Measurements from ENCODE around the gene SLC35E3. TPM values are rescaled to one million over a fixed set of nuclear protein-coding genes. Genes with fewer than 3 reads are reported as not detected.
"Not testable (repeated sequence)": the region's sequence is repeated elsewhere in the genome, so short reads cannot be mapped to it uniquely, and the experiment has no call there.

SLC35E3 gene
- total RNA-seq, 3 donors from 2014 or later = 3.5 to 5.2 (median 4.5) TPM

- Mint-ChIP-seq H3K9me3 (no peaks in the 10 kb centered on the region), H3K36me3 (ENCODE audit: insufficient read depth) (peaks cover 19% of the 10 kb centered on the region), H3K27me3 (ENCODE audit: low read depth) (no peaks in the 10 kb centered on the region), H3K4me1 (ENCODE audit: low read depth) (peaks cover 35% of the 10 kb centered on the region), H3K4me3 (peak overlapping the region; percentile 97)
- peak; percentile 33 for DNase-seq
- peak; percentile 36 to 39 for ATAC-seq
These were observed 62.6 kb downstream of the SLC35E3 start for GRCh38 chr12:68808388-68809189.

GRCh38 chr12:68809190-68810026 lies 63.4 kb downstream of the SLC35E3 start:
- peaks cover 40% of the 10 kb centered on the region for H3K4me1 Mint-ChIP-seq (ENCODE audit: low read depth)
- peaks cover 22% of the 10 kb centered on the region for H3K36me3 Mint-ChIP-seq (ENCODE audit: insufficient read depth)
- H3K4me3 Mint-ChIP-seq = peak overlapping the region; percentile 97
- H3K27me3 Mint-ChIP-seq (ENCODE audit: low read depth) = no peaks in the 10 kb centered on the region
- ATAC-seq (no peak), DNase-seq (no peak)
- H3K9me3 Mint-ChIP-seq = no peaks in the 10 kb centered on the region

- H3K36me3 Mint-ChIP-seq (ENCODE audit: insufficient read depth) = peaks cover 27% of the 10 kb centered on the region
- DNase-seq = not testable (repeated sequence)
- peaks cover 46% of the 10 kb centered on the region for H3K4me1 Mint-ChIP-seq (ENCODE audit: low read depth)
These were observed 64.0 kb downstream of the SLC35E3 start for GRCh38 chr12:68810027-68810389.

GRCh38 chr12:68811573-68811972 lies 65.6 kb downstream of the SLC35E3 start:
- not testable (repeated sequence) for H3K9me3 Mint-ChIP-seq; DNase-seq; ATAC-seq; H3K27me3 Mint-ChIP-seq (ENCODE audit: low read depth)
- Mint-ChIP-seq H3K36me3 (ENCODE audit: insufficient read depth) (peaks cover 31% of the 10 kb centered on the region), H3K4me3 (peak overlapping the region; percentile 65), H3K4me1 (ENCODE audit: low read depth) (peaks cover 50% of the 10 kb centered on the region)

More at GRCh38 chr12:68810027-68810389, 64.0 kb downstream of the SLC35E3 start:
- H3K27me3 Mint-ChIP-seq (ENCODE audit: low read depth); ATAC-seq; H3K9me3 Mint-ChIP-seq: not testable (repeated sequence)
- peak overlapping the region; percentile 97 for H3K4me3 Mint-ChIP-seq

GRCh38 chr12:68812553-68813241 lies 66.7 kb downstream of the SLC35E3 start:
- H3K27me3 Mint-ChIP-seq (ENCODE audit: low read depth) = no peaks in the 10 kb centered on the region
- no peaks in the 10 kb centered on the region for H3K9me3 Mint-ChIP-seq
- ATAC-seq = no peak
- H3K36me3 Mint-ChIP-seq (ENCODE audit: insufficient read depth) = peaks cover 37% of the 10 kb centered on the region
- no peak for DNase-seq
- H3K4me3 Mint-ChIP-seq = peak overlapping the region; percentile 9
- H3K4me1 Mint-ChIP-seq (ENCODE audit: low read depth) = peaks cover 41% of the 10 kb centered on the region

- peaks cover 41% of the 10 kb centered on the region for H3K4me1 Mint-ChIP-seq (ENCODE audit: low read depth)
- H3K36me3 Mint-ChIP-seq (ENCODE audit: insufficient read depth) = peaks cover 37% of the 10 kb centered on the region
- H3K4me3 Mint-ChIP-seq = peak overlapping the region; percentile 9
These were observed 67.2 kb downstream of the SLC35E3 start for GRCh38 chr12:68813242-68813593.

GRCh38 chr12:68814490-68815231 lies 68.7 kb downstream of the SLC35E3 start:
- H3K27me3 Mint-ChIP-seq (ENCODE audit: low read depth) = no peaks in the 10 kb centered on the region
- H3K36me3 Mint-ChIP-seq (ENCODE audit: insufficient read depth) = peaks cover 32% of the 10 kb centered on the region
- peaks cover 40% of the 10 kb centered on the region for H3K4me1 Mint-ChIP-seq (ENCODE audit: low read depth)
- ATAC-seq (no peak), DNase-seq (no peak)
- H3K4me3 Mint-ChIP-seq = no peak overlapping the region
- no peaks in the 10 kb centered on the region for H3K9me3 Mint-ChIP-seq

More at GRCh38 chr12:68813242-68813593, 67.2 kb downstream of the SLC35E3 start:
- no peak for ATAC-seq
- no peaks in the 10 kb centered on the region for H3K27me3 Mint-ChIP-seq (ENCODE audit: low read depth)
- no peaks in the 10 kb centered on the region for H3K9me3 Mint-ChIP-seq
- DNase-seq = no peak

- no peak for DNase-seq
- no peak for ATAC-seq
- no peak overlapping the region for H3K4me3 Mint-ChIP-seq
- H3K27me3 Mint-ChIP-seq (ENCODE audit: low read depth) = no peaks in the 10 kb centered on the region
- H3K9me3 Mint-ChIP-seq = no peaks in the 10 kb centered on the region
- H3K4me1 Mint-ChIP-seq (ENCODE audit: low read depth) = peaks cover 43% of the 10 kb centered on the region
- peaks cover 32% of the 10 kb centered on the region for H3K36me3 Mint-ChIP-seq (ENCODE audit: insufficient read depth)
These were observed 69.4 kb downstream of the SLC35E3 start for GRCh38 chr12:68815232-68815927.

- no peak overlapping the region for H3K4me3 Mint-ChIP-seq
- H3K9me3 Mint-ChIP-seq = no peaks in the 10 kb centered on the region
- ATAC-seq (no peak), DNase-seq (no peak)
- peaks cover 41% of the 10 kb centered on the region for H3K4me1 Mint-ChIP-seq (ENCODE audit: low read depth)
- H3K27me3 Mint-ChIP-seq (ENCODE audit: low read depth) = no peaks in the 10 kb centered on the region
- peaks cover 33% of the 10 kb centered on the region for H3K36me3 Mint-ChIP-seq (ENCODE audit: insufficient read depth)
These were observed 70.2 kb downstream of the SLC35E3 start for GRCh38 chr12:68815928-68816800.

- peaks cover 30% of the 10 kb centered on the region for H3K4me1 Mint-ChIP-seq (ENCODE audit: low read depth)
- H3K4me3 Mint-ChIP-seq; H3K9me3 Mint-ChIP-seq; H3K27me3 Mint-ChIP-seq (ENCODE audit: low read depth); ATAC-seq; DNase-seq: not testable (repeated sequence)
- peaks cover 40% of the 10 kb centered on the region for H3K36me3 Mint-ChIP-seq (ENCODE audit: insufficient read depth)
These were observed 73.5 kb downstream of the SLC35E3 start for GRCh38 chr12:68819481-68819880.

- Mint-ChIP-seq H3K4me3 (no peak overlapping the region), H3K9me3 (no peaks in the 10 kb centered on the region), H3K36me3 (ENCODE audit: insufficient read depth) (peaks cover 40% of the 10 kb centered on the region), H3K4me1 (ENCODE audit: low read depth) (peaks cover 29% of the 10 kb centered on the region), H3K27me3 (ENCODE audit: low read depth) (no peaks in the 10 kb centered on the region)
- ATAC-seq (no peak), DNase-seq (no peak)
These were observed 75.6 kb downstream of the SLC35E3 start for GRCh38 chr12:68821357-68822188.

GRCh38 chr12:68823696-68824095 lies 77.7 kb downstream of the SLC35E3 start:
- Mint-ChIP-seq H3K36me3 (ENCODE audit: insufficient read depth) (peaks cover 41% of the 10 kb centered on the region), H3K9me3 (no peaks in the 10 kb centered on the region), H3K4me3 (no peak overlapping the region), H3K4me1 (ENCODE audit: low read depth) (peaks cover 40% of the 10 kb centered on the region), H3K27me3 (ENCODE audit: low read depth) (no peaks in the 10 kb centered on the region)
- no peak for DNase-seq
- no peak for ATAC-seq
